ENCODE measurements around the gene GRK5.

GRK5 gene

GRCh38 chr10:119391440-119392251 lies 184.3 kb downstream of the GRK5 start:
- DNase-seq, result no peak

GRCh38 chr10:119393019-119393418 lies 185.6 kb downstream of the GRK5 start:
- DNase-seq, result no peak

- no peak for DNase-seq
Measured at GRCh38 chr10:119393421-119393820, 186.1 kb downstream of the GRK5 start.

GRCh38 chr10:119393845-119394244 lies 186.5 kb downstream of the GRK5 start:
- DNase-seq, result no peak

- no peak for DNase-seq
Measured at GRCh38 chr10:119394657-119395279, 187.4 kb downstream of the GRK5 start.

- no peak for DNase-seq
Measured at GRCh38 chr10:119395280-119396007, 188.1 kb downstream of the GRK5 start.

- no peak for DNase-seq
Measured at GRCh38 chr10:119396008-119396708, 188.8 kb downstream of the GRK5 start.

- DNase-seq, result no peak
Measured at GRCh38 chr10:119396709-119397071, 189.3 kb downstream of the GRK5 start.

GRCh38 chr10:119397416-119397815 lies 190.0 kb downstream of the GRK5 start:
- DNase-seq, result no peak

GRCh38 chr10:119398996-119399395 lies 191.6 kb downstream of the GRK5 start:
- no peak for DNase-seq

- no peak for DNase-seq
Measured at GRCh38 chr10:119399466-119399865, 192.1 kb downstream of the GRK5 start.

GRCh38 chr10:119401671-119402395 lies 194.5 kb downstream of the GRK5 start:
- no peak for DNase-seq

- no peak for DNase-seq
Measured at GRCh38 chr10:119403921-119404320, 196.6 kb downstream of the GRK5 start.

GRCh38 chr10:119404719-119405519 lies 197.5 kb downstream of the GRK5 start:
- no peak for DNase-seq

- no peak for DNase-seq
Measured at GRCh38 chr10:119405520-119405807, 198.1 kb downstream of the GRK5 start.

- DNase-seq, result no peak
Measured at GRCh38 chr10:119406137-119406536, 198.8 kb downstream of the GRK5 start.

- DNase-seq, result no peak
Measured at GRCh38 chr10:119406601-119407253, 199.4 kb downstream of the GRK5 start.

GRCh38 chr10:119407254-119407777 lies 199.9 kb downstream of the GRK5 start:
- DNase-seq, result no peak

- DNase-seq, result no peak
Measured at GRCh38 chr10:119408072-119408471, 200.7 kb downstream of the GRK5 start.

- no peak for DNase-seq
Measured at GRCh38 chr10:119408969-119409371, 201.6 kb downstream of the GRK5 start.

- DNase-seq, result no peak
Measured at GRCh38 chr10:119409385-119409784, 202.0 kb downstream of the GRK5 start.
